K562 (cell line): ENCODE results near the gene ATM. TPM values are rescaled to one million over a fixed set of nuclear protein-coding genes. Genes with fewer than 3 reads are reported as not detected.

ENCODE experiments used
- BCL6 ChIP-seq: fragments of 250-450 bp; sonication (Bioruptor Pico); IDR thresholded peaks from 2 replicates; pipeline ENCODE4 v1.4.0; 2020
- CHD1 ChIP-seq: fragments of 200-600 bp; sonication (generic); IDR thresholded peaks from one replicate; pipeline ENCODE4 v1.6.1; 2012; ENCODE audit warnings: mild to moderate bottlenecking, moderate library complexity, low read length, inconsistent platforms
- ETV5 ChIP-seq: sonication (generic); formaldehyde crosslinking; IDR thresholded peaks from 2 replicates; pipeline ENCODE4 v1.4.0; 2020; ENCODE audit warnings: low read depth, mild to moderate bottlenecking, missing genetic modification reagents
- HSF4 ChIP-seq: fragments of 250-450 bp; sonication (Bioruptor Pico); IDR thresholded peaks from 2 replicates; pipeline ENCODE4 v2.1.2; 2022; ENCODE audit warnings: mild to moderate bottlenecking, moderate library complexity, borderline replicate concordance
- MAZ ChIP-seq, 2 experiments: fragments of 450-650 bp in 1 of 2; sonication (generic) in 1 of 2; formaldehyde crosslinking; IDR thresholded peaks in 1 of 2; conservative IDR thresholded peaks in 1 of 2; 2 replicates each; pipeline versions ENCODE4 v1.4.0 to v1.5.0; 2020; ENCODE audit warnings: mild to moderate bottlenecking in 1 of 2, missing genetic modification reagents in 1 of 2
- MEIS2 ChIP-seq: fragments of 450-650 bp; IDR thresholded peaks from 2 replicates; pipeline ENCODE4 v1.6.1; 2014; ENCODE audit warnings: mild to moderate bottlenecking; ENCODE audit not compliant: partially characterized antibody
- NCOA2 ChIP-seq, 2 experiments: fragments of 450-650 bp; IDR thresholded peaks; 2 replicates each; pipeline ENCODE4 v1.6.1; 2018; ENCODE audit warnings: mild to moderate bottlenecking in 2 of 2, moderate library complexity in 1 of 2; ENCODE audit not compliant: partially characterized antibody in 2 of 2
- ZBTB40 ChIP-seq, 2 experiments: fragments of 450-650 bp in 1 of 2; sonication (generic) in 1 of 2; formaldehyde crosslinking in 1 of 2; IDR thresholded peaks; 2 replicates each; pipeline versions ENCODE4 v1.7.1 to v1.9.0; 2016 to 2022; ENCODE audit warnings: inconsistent platforms in 1 of 2, mild to moderate bottlenecking in 1 of 2, missing genetic modification reagents in 1 of 2
- ZNF551 ChIP-seq: fragments of 250-450 bp; sonication (Bioruptor Pico); IDR thresholded peaks from 2 replicates; pipeline ENCODE4 v1.5.0; 2021; ENCODE audit warnings: mild to moderate bottlenecking, moderate library complexity
- ZNF57 ChIP-seq: fragments of 450-650 bp; formaldehyde crosslinking; IDR thresholded peaks from 2 replicates; pipeline ENCODE4 v1.4.0; 2020; ENCODE audit warnings: mild to moderate bottlenecking, moderate library complexity
- ZNF766 ChIP-seq: fragments of 200-800 bp; sonication (Bioruptor generic); conservative IDR thresholded peaks from 2 replicates; pipeline ENCODE4 v1.6.1; 2016; ENCODE audit warnings: missing genetic modification characterization, missing compliant biosample characterization
- polyA plus RNA-seq, 8 experiments: library from polyadenylated mRNA; depleted of rRNA in 4 of 8; stranded (reverse) in 5 of 8; unstranded in 3 of 8; fragments of >200 nt; fragmentation: Nextera tagmentation in 2 of 8; fragmentation: Illumina TruSeq in 1 of 8; extraction: Ambion mirVana in 2 of 8; extraction: Trizol in 1 of 8; gene quantifications; 2 replicates each; pipeline versions ENCODE4 v1.2.1 to v1.2.3, GENCODE V29; 2011 to 2014; ENCODE audit warnings: inconsistent platforms in 1 of 8, missing spikeins in 1 of 8
- total RNA-seq, 7 experiments: library from RNA; depleted of rRNA in 6 of 7; stranded (reverse); fragments of >200 nt in 6 of 7; fragmentation: Illumina TruSeq in 2 of 7; extraction: Trizol in 2 of 7; gene quantifications; 2 replicates each; pipeline versions ENCODE4 v1.2.1 to v1.2.3, GENCODE V29; 2011 to 2021; ENCODE audit warnings: low replicate concordance in 1 of 7
- TF ChIP-seq, protein P1 (sequence below): fragments of 450-650 bp; formaldehyde crosslinking; IDR thresholded peaks from 2 replicates; pipeline ENCODE4 v1.4.0; 2022; ENCODE audit warnings: mild to moderate bottlenecking, moderate library complexity
- TF ChIP-seq, protein P2 (sequence below): fragments of 450-650 bp; conservative IDR thresholded peaks from 2 replicates; pipeline ENCODE4 v1.6.1; 2016; ENCODE audit warnings: missing genetic modification characterization, low read depth, mild to moderate bottlenecking, missing compliant biosample characterization, moderate library complexity
- TF ChIP-seq, protein P3 (sequence below): fragments of 250-450 bp; sonication (Bioruptor Pico); IDR thresholded peaks from 2 replicates; pipeline ENCODE4 v1.5.1; 2021; ENCODE audit warnings: mild to moderate bottlenecking

The ATM gene
- total and polyA plus RNA-seq, 9 of the 15 experiments (the other 6 are each of a cell fraction or from before 2014, with no cell fraction given): 8.3 to 46.8 (median 26.2) TPM

DNA sequence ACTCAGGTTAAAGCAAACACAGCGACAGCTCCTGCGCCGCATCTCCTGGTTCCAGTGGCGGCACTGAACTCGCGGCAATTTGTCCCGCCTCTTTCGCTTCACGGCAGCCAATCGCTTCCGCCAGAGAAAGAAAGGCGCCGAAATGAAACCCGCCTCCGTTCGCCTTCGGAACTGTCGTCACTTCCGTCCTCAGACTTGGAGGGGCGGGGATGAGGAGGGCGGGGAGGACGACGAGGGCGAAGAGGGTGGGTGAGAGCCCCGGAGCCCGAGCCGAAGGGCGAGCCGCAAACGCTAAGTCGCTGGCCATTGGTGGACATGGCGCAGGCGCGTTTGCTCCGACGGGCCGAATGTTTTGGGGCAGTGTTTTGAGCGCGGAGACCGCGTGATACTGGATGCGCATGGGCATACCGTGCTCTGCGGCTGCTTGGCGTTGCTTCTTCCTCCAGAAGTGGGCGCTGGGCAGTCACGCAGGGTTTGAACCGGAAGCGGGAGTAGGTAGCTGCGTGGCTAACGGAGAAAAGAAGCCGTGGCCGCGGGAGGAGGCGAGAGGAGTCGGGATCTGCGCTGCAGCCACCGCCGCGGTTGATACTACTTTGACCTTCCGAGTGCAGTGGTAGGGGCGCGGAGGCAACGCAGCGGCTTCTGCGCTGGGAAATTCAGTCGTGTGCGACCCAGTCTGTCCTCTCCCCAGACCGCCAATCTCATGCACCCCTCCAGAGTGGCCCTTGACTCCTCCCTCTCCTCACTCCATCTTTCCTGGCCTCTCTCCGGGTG, at the start of gene ATM, which contains the start of gene NPAT (continued):
- peak; percentile 82 for TF ChIP-seq ZBTB40 (IDR thresholded peaks at IDR 0.05)
- no peak for TF ChIP-seq ZBTB40 (CRISPR knock-in tag; IDR thresholded peaks at IDR 0.05)
- TF ChIP-seq ZNF766: no peak
- TF ChIP-seq BCL6 (CRISPR knock-in tag): no peak
- TF ChIP-seq ETV5 (CRISPR knock-in tag): peak; percentile 99
- no peak for TF ChIP-seq ZNF551 (CRISPR knock-in tag)
- no peak for TF ChIP-seq CHD1
- TF ChIP-seq MAZ (CRISPR knock-in tag; conservative IDR thresholded peaks at IDR 0.05 in 1 of 2, IDR thresholded peaks at IDR 0.05 in 1 of 2): peak; percentile 50 to 90
- no peak for TF ChIP-seq ZNF57
- TF ChIP-seq NCOA2 (IDR thresholded peaks at IDR 0.05; ENCODE audit: partially characterized antibody in 2 of 2): no peak
- TF ChIP-seq, protein P1, sequence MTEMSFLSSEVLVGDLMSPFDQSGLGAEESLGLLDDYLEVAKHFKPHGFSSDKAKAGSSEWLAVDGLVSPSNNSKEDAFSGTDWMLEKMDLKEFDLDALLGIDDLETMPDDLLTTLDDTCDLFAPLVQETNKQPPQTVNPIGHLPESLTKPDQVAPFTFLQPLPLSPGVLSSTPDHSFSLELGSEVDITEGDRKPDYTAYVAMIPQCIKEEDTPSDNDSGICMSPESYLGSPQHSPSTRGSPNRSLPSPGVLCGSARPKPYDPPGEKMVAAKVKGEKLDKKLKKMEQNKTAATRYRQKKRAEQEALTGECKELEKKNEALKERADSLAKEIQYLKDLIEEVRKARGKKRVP (CRISPR knock-in tag): no peak
- TF ChIP-seq, protein P2, sequence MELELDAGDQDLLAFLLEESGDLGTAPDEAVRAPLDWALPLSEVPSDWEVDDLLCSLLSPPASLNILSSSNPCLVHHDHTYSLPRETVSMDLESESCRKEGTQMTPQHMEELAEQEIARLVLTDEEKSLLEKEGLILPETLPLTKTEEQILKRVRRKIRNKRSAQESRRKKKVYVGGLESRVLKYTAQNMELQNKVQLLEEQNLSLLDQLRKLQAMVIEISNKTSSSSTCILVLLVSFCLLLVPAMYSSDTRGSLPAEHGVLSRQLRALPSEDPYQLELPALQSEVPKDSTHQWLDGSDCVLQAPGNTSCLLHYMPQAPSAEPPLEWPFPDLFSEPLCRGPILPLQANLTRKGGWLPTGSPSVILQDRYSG (tag): no peak
- no peak for TF ChIP-seq HSF4 (CRISPR knock-in tag)
- peak; percentile 75 for TF ChIP-seq MEIS2
- TF ChIP-seq, protein P3, sequence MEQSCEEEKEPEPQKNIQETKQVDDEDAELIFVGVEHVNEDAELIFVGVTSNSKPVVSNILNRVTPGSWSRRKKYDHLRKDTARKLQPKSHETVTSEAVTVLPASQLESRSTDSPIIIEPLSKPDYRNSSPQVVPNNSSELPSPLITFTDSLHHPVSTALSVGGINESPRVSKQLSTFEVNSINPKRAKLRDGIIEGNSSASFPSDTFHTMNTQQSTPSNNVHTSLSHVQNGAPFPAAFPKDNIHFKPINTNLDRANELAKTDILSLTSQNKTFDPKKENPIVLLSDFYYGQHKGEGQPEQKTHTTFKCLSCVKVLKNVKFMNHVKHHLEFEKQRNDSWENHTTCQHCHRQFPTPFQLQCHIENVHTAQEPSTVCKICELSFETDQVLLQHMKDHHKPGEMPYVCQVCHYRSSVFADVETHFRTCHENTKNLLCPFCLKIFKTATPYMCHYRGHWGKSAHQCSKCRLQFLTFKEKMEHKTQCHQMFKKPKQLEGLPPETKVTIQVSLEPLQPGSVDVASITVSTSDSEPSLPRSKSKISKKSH (CRISPR knock-in tag): no peak
